ENCODE data around the gene ZFP36L1. TPM values are rescaled to one million over a fixed set of nuclear protein-coding genes. Genes with fewer than 3 reads are reported as not detected.

ZFP36L1 gene
- total and polyA plus RNA-seq, 10 of the 15 experiments (the other 5 are each of a cell fraction or from before 2014, with no cell fraction given): 22.0 to 184 (median 66.1) TPM

GRCh38 chr14:68794851-68795596 lies 2.2 kb upstream of the ZFP36L1 start (continued):
- peak; percentile 52 for TF ChIP-seq ATF7 (IDR thresholded peaks at IDR 0.05; ENCODE audit: low read depth)
- TF ChIP-seq POLR2AphosphoS5 (IDR thresholded peaks at IDR 0.05; ENCODE audit: low read length): peak; percentile 64; the same call in 1 of the 2 replicates
- no peak for TF ChIP-seq ZNF207 (IDR thresholded peaks at IDR 0.05; ENCODE audit: borderline replicate concordance)
- TF ChIP-seq HDAC6 (IDR thresholded peaks at IDR 0.05; ENCODE audit: unreplicated experiment): peak; percentile 25
- TF ChIP-seq EED (IDR thresholded peaks at IDR 0.05; ENCODE audit: low read depth): peak; percentile 34
- no peak for TF ChIP-seq SMARCA5 (IDR thresholded peaks at IDR 0.05)
- TF ChIP-seq HDAC2 (IDR thresholded peaks at IDR 0.05): no peak
- TF ChIP-seq E2F8 (IDR thresholded peaks at IDR 0.05; ENCODE audit: low read depth, partially characterized antibody): no peak
- peak; percentile 81; the same call in 1 of the 2 replicates for TF ChIP-seq RCOR1 (conservative IDR thresholded peaks at IDR 0.05; ENCODE audit: low read depth, low read length)
- peak in 1 of 2 experiments; percentile 49; a peak in 1 of 4 replicates for TF ChIP-seq EP300 (IDR thresholded peaks at IDR 0.05; ENCODE audit: borderline replicate concordance in 1 of 2, control insufficient read depth in 1 of 2, low read depth in 2 of 2, low read length in 2 of 2)
- peak; percentile 73 for TF ChIP-seq POLR2A (IDR thresholded peaks at IDR 0.05; ENCODE audit: low read depth, low read length)
- 0 out of 2 replicates have a peak, but pooled peaks have one; percentile 14 for TF ChIP-seq ELK1 (IDR thresholded peaks at IDR 0.05; ENCODE audit: low read depth, low read length)
- TF ChIP-seq CREM (IDR thresholded peaks at IDR 0.05; ENCODE audit: low read depth): peak; percentile 30; the same call in 1 of the 2 replicates
- TF ChIP-seq ZBTB40 (IDR thresholded peaks at IDR 0.05; ENCODE audit: borderline replicate concordance): 0 out of 2 replicates have a peak, but pooled peaks have one; percentile 3
- peak; percentile 12 for TF ChIP-seq PBX3 (IDR thresholded peaks at IDR 0.05; ENCODE audit: insufficient replicate concordance, low read depth, low read length)
- TF ChIP-seq TBL1XR1 (IDR thresholded peaks at IDR 0.05; ENCODE audit: low read depth, low read length): peak; percentile 72; the same call in 1 of the 2 replicates
- TF ChIP-seq MEF2B (IDR thresholded peaks at IDR 0.05; ENCODE audit: partially characterized antibody, poor library complexity, severe bottlenecking): no peak
- TF ChIP-seq WRNIP1 (IDR thresholded peaks at IDR 0.05; ENCODE audit: borderline replicate concordance, low read depth, low read length): no peak
- TF ChIP-seq PML (IDR thresholded peaks at IDR 0.05; ENCODE audit: low read length): no peak
- TF ChIP-seq DPF2 (IDR thresholded peaks at IDR 0.05): no peak; the same call in 1 of the 2 replicates
- 0 out of 2 replicates have a peak, but pooled peaks have one; percentile 31 for TF ChIP-seq CHD2 (IDR thresholded peaks at IDR 0.05; ENCODE audit: borderline replicate concordance, low read depth, low read length)

Data from GM12878 (cell line).